ENCODE data around the gene TSPAN11. TPM values are rescaled to one million over a fixed set of nuclear protein-coding genes. Genes with fewer than 3 reads are reported as not detected.

TSPAN11 gene
- total RNA-seq, 1 donor from 2014 or later, result 31.0 TPM

DNA sequence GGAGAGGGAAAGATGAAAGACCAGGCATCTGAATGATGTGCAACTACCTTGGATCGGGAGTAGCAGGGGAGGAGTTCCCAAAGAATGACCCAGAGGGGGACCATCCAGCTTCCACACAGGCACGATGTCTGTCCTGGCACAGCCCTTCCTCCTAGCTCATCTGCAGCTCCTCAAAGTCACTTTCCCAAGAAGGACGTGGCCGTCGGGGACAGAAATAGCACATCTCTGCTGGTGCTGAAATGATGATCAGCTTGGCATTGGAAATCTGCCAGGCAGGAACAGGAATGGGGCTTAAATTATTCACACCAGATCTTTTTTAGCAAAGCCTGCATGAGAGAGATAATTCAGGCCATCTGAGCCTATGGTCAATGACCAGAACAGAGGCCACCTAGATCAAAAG lies 41.7 kb downstream of the TSPAN11 start:
- TF ChIP-seq, protein P1, sequence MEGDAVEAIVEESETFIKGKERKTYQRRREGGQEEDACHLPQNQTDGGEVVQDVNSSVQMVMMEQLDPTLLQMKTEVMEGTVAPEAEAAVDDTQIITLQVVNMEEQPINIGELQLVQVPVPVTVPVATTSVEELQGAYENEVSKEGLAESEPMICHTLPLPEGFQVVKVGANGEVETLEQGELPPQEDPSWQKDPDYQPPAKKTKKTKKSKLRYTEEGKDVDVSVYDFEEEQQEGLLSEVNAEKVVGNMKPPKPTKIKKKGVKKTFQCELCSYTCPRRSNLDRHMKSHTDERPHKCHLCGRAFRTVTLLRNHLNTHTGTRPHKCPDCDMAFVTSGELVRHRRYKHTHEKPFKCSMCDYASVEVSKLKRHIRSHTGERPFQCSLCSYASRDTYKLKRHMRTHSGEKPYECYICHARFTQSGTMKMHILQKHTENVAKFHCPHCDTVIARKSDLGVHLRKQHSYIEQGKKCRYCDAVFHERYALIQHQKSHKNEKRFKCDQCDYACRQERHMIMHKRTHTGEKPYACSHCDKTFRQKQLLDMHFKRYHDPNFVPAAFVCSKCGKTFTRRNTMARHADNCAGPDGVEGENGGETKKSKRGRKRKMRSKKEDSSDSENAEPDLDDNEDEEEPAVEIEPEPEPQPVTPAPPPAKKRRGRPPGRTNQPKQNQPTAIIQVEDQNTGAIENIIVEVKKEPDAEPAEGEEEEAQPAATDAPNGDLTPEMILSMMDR (IDR thresholded peaks at IDR 0.05; ENCODE audit: partially characterized antibody, unreplicated experiment), result no peak
- no peak for DNase-seq
- no peak overlapping the region for H3K27ac Mint-ChIP-seq (ENCODE audit: unreplicated experiment)
- no peak overlapping the region for H3K4me3 Mint-ChIP-seq (ENCODE audit: unreplicated experiment)
- H3K27me3 Mint-ChIP-seq (ENCODE audit: unreplicated experiment), result peaks cover 10% of the 10 kb centered on the region
- H3K36me3 Mint-ChIP-seq (ENCODE audit: unreplicated experiment), result no peaks in the 10 kb centered on the region
- H3K4me1 Mint-ChIP-seq (ENCODE audit: low read depth, unreplicated experiment), result peaks cover 19% of the 10 kb centered on the region
- peaks cover 2% of the 10 kb centered on the region for H3K9me3 Mint-ChIP-seq (ENCODE audit: unreplicated experiment)

DNA sequence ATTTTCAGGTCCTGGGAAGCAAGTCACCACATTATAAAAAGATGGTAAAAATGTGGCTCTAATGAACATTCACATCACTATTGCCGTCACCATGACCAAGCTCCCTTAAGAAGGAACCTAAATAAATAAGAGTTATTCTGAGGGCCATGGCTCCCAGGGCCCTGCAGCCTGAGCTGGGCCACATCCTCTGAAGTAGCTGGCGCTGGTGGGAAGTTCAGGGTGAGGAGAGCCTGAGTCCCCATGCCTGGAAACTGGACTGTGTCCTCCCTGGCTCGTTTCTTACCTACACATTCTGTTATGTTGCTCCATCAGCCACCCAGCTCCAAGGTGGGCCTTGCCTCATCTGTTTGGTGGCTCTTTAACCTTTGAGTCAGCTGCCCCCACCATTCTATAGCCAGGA lies 42.5 kb downstream of the TSPAN11 start:
- peaks cover 2% of the 10 kb centered on the region for H3K9me3 Mint-ChIP-seq (ENCODE audit: unreplicated experiment)
- H3K4me3 Mint-ChIP-seq (ENCODE audit: unreplicated experiment), result no peak overlapping the region
- H3K4me1 Mint-ChIP-seq (ENCODE audit: low read depth, unreplicated experiment), result peaks cover 19% of the 10 kb centered on the region
- no peak overlapping the region for H3K27ac Mint-ChIP-seq (ENCODE audit: unreplicated experiment)
- no peak for DNase-seq
- peaks cover 10% of the 10 kb centered on the region for H3K27me3 Mint-ChIP-seq (ENCODE audit: unreplicated experiment)
- no peaks in the 10 kb centered on the region for H3K36me3 Mint-ChIP-seq (ENCODE audit: unreplicated experiment)
- TF ChIP-seq, protein P1 (IDR thresholded peaks at IDR 0.05; ENCODE audit: partially characterized antibody, unreplicated experiment), result no peak

DNA sequence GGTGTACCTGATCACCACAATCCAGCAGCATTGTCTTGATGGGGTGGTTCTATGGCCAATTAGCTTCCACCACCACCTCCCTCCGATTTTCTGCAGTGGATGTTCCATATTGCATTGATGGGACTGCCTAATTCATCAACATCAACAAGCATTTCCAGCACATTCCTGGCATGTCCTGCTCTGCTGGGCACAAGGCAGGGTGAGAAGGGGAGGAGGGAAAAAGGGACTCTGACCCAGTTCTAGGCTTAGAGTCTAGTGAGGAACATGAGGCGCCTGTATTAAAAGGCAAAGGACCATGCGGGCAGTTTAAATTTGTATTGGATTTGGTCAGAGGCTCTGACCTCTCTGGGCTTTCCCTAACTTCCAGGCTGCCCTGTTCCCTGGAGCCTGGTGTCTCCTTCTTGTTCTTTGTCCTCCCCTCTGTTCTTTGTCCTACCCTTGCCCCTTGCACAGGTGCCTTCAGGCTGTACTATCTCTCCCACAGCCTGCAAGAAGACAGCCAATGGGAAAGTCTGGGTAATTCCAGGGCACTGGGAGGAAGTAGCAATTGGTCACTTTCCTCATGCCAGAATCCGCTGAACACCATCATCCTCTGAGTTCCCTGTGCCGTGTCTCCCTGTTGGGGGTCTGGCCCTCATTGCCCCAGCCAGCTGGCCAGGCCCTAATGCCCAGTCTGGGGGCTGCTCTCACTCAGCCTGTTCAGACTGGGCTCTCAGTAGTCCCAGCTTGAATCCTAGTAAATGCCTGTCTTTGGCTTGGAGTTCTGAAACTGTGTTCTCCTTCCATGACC lies 43.3 kb downstream of the TSPAN11 start:
- peaks cover 17% of the 10 kb centered on the region for H3K4me1 Mint-ChIP-seq (ENCODE audit: low read depth, unreplicated experiment)
- peaks cover 4% of the 10 kb centered on the region for H3K36me3 Mint-ChIP-seq (ENCODE audit: unreplicated experiment)
- H3K4me3 Mint-ChIP-seq (ENCODE audit: unreplicated experiment), result no peak overlapping the region
- no peak overlapping the region for H3K27ac Mint-ChIP-seq (ENCODE audit: unreplicated experiment)
- H3K27me3 Mint-ChIP-seq (ENCODE audit: unreplicated experiment), result peaks cover 9% of the 10 kb centered on the region
- TF ChIP-seq, protein P1 (IDR thresholded peaks at IDR 0.05; ENCODE audit: partially characterized antibody, unreplicated experiment), result no peak
- H3K9me3 Mint-ChIP-seq (ENCODE audit: unreplicated experiment), result peaks cover 4% of the 10 kb centered on the region
- no peak for DNase-seq

DNA sequence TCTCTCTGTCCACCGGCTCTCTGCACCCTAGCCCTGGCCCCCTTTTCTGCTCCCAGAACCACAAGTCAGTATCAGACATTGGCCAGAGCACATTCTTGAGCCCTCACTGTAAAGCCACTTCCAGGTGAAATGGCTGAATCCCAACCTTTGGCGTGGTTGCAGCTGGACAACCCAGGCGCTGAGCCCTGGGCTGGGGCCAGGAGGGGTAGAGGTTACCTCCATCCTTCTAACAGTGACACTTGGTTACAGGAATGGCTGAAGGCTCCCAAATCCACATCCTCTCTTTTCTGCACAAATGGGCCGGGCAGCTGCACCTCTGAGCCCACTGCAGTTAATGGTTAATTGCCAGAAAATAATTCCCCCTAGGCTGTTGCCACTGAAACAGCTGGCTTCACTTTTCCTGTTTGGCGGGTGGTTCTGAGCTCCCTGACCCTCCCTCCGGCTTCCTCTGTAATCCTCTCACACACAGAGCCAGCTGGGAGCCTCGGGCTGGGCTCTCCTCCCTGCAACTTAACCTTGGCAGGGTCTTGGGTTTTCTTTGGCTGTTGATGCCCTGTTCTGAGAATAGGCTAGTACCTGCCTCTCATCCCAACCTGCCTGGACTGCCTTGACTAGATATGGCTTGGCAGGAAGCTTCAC lies 44.1 kb downstream of the TSPAN11 start:
- Mint-ChIP-seq H3K36me3 (ENCODE audit: unreplicated experiment) (peaks cover 4% of the 10 kb centered on the region), H3K27ac (ENCODE audit: unreplicated experiment) (no peak overlapping the region), H3K27me3 (ENCODE audit: unreplicated experiment) (peaks cover 10% of the 10 kb centered on the region), H3K9me3 (ENCODE audit: unreplicated experiment) (peaks cover 5% of the 10 kb centered on the region), H3K4me1 (ENCODE audit: low read depth, unreplicated experiment) (peaks cover 11% of the 10 kb centered on the region), H3K4me3 (ENCODE audit: unreplicated experiment) (no peak overlapping the region)
- TF ChIP-seq, protein P1 (IDR thresholded peaks at IDR 0.05; ENCODE audit: partially characterized antibody, unreplicated experiment), result no peak
- DNase-seq, result no peak

DNA sequence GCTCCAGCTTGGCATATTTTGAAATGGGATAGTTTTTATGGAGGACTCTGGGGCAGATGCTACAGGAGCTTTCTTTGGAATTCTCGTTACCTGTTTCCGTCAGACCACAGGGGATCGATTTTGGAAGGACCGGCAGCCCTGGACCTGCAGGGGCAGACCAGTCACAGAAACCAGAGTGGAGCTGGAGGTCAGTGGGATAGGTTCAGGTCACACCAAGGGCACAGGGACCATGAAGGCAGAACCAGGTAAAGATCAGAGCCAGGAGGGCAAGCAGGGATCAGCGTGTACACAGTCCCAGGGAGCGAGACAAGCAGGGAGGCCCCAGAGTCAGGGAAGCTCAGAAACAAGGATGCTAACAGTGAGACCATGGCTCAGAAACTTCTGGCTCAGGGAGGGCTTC lies 45.5 kb downstream of the TSPAN11 start:
- Mint-ChIP-seq H3K4me1 (ENCODE audit: low read depth, unreplicated experiment) (peaks cover 6% of the 10 kb centered on the region), H3K27ac (ENCODE audit: unreplicated experiment) (no peak overlapping the region)

More for the DNA sequence above, 45.5 kb downstream of the TSPAN11 start:
- H3K27me3 Mint-ChIP-seq (ENCODE audit: unreplicated experiment), result peaks cover 10% of the 10 kb centered on the region
- peaks cover 5% of the 10 kb centered on the region for H3K9me3 Mint-ChIP-seq (ENCODE audit: unreplicated experiment)
- no peak for DNase-seq
- TF ChIP-seq, protein P1 (IDR thresholded peaks at IDR 0.05; ENCODE audit: partially characterized antibody, unreplicated experiment), result no peak
- H3K4me3 Mint-ChIP-seq (ENCODE audit: unreplicated experiment), result no peak overlapping the region
- peaks cover 4% of the 10 kb centered on the region for H3K36me3 Mint-ChIP-seq (ENCODE audit: unreplicated experiment)

Data from glutamatergic neuron (in vitro differentiated cells).